T-helper 2 cell (primary cell): ENCODE data around the gene CRKL.
"Not testable (repeated sequence)": the region's sequence is repeated elsewhere in the genome, so short reads cannot be mapped to it uniquely, and the experiment has no call there.

Experiments used
- DNase-seq, 5 experiments: peaks; one replicate each; pipeline versions ENCODE4 v3.0.0 to v3.0.0-alpha.2; 2012 to 2022

Gene CRKL

GRCh38 chr22:20935049-20935448 is 17.8 kb downstream of the CRKL start:
- not testable (repeated sequence) for DNase-seq

DNA sequence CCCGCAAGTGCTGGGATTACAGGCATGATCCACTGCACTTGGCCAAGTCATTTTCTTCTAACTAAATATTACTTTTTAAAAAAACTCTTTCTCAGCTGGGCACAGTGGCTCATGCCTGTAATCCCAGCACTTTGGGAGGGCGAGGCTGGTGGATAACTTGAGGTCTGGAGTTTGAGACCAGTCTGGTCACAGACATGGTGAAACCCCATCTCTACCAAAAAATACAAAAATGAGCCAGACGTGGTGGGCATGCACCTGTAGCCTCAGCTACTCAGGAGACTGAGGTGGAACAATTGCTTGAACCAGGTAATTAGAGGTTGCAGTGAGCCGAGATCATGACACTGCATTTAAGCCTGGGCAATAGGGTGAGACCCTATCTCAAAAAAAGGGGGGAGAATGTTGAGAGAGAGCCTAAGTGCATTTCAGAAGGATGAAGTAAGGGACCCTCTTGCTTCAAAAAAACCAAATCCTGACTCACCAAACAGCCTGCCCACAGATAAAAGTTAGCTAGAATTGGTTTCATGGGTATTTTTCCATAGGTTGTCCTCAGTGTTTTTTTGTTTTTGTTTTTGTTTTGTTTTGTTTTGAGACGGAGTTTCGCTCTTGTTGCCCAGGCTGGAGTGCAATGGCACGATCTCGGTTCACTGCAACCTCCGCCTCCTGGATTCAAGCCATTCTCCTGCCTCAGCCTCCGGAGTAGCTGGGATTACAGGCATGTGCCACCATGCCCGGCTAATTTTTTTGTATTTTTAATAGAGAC is 18.8 kb downstream of the CRKL start:
- not testable (repeated sequence) for DNase-seq

GRCh38 chr22:20937031-20937793 is 20.0 kb downstream of the CRKL start:
- no peak for DNase-seq

DNA sequence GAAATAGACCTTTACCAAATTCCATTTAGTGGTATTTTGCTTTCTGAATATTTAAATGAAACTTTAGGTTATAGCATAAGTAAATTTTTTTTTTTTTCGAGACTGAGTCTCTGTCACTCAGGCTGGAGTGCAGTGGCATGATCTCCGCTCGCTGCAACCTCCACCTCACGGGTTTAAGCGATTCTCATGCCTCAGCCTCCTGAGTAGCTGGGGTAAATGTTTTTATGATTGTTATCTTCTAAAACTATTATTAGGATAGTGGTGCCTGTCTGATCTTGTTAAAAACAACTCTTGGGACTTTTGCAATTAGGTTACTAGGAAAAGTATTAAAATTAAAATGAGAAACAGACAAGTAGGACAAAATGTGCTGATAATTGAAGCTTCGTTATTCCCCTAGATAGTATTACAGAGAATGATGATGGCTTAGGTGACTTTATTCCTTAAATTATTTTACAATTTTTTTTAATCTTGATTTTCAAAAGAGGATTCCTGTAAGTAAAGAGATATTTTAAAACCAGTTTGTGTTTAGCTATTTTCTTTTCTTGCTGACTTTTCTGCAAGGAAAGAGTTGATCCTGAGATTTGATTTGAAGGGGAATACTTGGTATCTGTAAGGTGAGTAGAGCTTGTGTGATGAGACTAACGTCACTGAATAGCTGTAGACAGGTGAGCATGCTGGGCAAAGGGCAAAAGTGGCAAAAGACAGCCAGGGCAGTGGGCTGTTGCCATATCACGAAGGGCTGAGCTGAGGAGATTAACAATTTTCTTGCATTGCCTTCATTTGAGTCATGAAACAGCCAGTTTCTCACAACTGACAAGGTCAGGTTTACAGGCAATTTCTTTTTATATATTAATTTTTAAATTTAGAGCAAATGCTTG is 20.8 kb downstream of the CRKL start:
- DNase-seq = no peak

GRCh38 chr22:20939457-20940185 is 22.4 kb downstream of the CRKL start:
- DNase-seq = not testable (repeated sequence)

- no peak for DNase-seq
Measured at GRCh38 chr22:20940186-20940651, 23.0 kb downstream of the CRKL start.

GRCh38 chr22:20940904-20941385 is 23.7 kb downstream of the CRKL start:
- DNase-seq = no peak

GRCh38 chr22:20942203-20942902 is 25.1 kb downstream of the CRKL start:
- not testable (repeated sequence) for DNase-seq

- no peak for DNase-seq
Measured at GRCh38 chr22:20943104-20943933, 26.1 kb downstream of the CRKL start.

DNA sequence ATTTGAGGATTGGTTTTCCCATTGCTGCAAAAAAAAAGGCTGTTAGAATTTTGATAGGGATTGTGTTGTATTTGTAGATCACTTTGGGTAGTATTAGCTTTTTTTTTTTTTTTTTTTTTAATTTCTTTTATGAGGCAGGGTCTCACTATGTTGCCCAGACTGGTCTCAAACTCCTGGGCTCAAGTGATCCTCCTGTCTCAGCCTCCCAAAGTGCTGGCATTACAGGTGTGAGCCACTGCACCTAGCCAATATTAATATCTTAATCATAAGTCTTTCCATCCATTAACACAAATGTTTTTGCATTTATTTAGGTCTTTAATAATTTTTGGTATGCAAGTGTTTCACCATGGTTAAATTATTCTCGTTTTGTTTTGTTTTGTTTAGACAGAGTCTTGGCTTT is 26.8 kb downstream of the CRKL start:
- DNase-seq = no peak

DNA sequence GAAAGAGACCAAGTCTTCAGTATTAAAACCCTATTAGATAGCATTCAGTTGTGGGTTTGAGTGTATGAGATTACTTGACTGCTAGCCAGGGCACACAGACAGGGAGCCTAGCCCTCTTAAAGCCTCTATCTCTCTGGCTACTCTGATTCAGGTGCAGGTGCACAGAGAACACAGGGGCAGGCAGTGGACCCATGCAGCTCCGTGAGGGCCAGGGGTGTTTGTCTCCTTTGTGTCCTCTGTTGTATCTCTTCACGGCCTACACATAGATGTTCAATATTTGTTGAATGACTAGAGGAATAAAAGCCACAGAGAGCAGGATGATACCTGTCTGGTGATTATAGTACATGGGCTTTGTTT is 28.3 kb downstream of the CRKL start:
- DNase-seq = no peak

DNA sequence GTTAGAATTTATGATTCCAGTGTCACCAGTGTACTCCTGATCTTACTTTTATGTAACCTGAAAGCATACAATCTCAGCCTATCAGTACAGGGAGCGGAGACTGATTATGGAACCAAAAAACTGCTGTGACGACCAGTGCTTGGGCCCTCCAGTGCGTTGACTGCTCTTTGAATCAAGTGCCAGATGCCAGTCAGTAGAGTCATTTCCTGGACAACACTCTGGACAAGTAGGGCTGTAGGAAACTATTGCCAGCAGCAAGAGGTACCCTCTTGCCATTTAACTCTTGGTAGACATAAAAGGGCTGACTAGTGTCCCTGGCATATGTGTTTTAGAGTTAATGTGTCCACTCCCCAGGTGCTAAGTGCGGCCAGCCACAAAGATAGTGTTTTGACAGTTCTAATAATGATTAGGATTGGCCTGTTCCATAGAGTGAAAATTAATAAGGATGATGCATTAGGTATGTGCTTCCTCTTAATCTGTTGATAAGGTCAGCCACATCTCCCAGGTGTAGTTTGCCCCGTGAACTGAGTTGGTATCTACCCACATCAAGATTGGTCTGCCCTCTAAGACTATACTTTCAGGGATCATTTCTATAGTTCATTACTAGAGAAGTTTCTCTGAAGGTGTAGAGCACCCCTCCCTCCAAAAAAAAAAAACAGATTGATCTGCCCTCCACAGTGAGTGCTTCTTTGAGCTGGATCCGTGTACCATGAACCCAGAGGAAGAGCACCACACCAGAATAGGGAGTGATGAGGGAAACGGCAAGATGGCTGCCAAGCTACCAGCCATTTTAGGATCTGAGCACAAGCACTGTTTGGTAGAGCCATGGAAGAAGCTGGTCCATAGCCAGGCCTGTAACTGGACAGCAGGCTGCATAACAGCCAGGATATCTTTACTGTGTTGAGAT is 29.1 kb downstream of the CRKL start:
- DNase-seq = no peak

DNA sequence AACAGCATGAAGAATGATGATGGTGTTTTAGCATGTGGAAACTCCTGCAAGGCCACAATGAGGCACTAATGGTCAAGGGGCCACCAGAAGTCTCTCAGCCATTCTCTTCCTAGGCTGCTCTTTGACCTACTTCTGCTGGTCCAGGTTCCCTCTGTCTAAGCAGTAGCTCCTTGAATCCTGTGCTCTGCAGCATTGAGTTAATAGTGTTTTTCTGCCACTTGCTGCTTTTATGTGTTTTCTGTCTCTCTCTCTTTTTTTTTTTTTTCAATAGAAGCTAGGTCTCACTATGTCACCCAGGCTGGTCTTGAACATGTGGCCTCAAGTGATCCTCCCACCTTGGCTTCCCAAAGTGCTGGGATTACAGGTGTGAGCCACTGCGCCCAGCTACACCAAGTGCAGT is 29.8 kb downstream of the CRKL start:
- DNase-seq = no peak

DNA sequence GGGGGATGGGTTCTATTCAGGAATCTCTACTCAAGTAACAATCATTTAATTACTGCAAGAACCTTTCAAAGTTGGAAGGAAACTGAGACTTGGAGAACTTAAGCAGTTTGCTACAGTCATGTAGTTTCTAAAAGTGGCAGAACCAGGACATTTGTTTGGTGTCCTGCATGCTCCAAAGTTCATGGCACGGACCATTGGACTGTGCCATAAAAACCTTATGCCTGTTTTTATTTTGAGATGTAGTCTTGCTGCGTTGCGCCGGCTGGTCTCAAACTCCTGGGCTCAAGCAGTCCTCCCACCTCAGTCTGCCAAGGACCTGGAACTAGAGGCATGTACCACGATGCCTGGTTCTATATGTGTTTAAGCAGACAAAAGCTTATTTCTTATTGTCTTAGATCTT is 31.2 kb downstream of the CRKL start:
- no peak for DNase-seq

- no peak for DNase-seq
Measured at GRCh38 chr22:20948989-20949388, 31.8 kb downstream of the CRKL start.

DNA sequence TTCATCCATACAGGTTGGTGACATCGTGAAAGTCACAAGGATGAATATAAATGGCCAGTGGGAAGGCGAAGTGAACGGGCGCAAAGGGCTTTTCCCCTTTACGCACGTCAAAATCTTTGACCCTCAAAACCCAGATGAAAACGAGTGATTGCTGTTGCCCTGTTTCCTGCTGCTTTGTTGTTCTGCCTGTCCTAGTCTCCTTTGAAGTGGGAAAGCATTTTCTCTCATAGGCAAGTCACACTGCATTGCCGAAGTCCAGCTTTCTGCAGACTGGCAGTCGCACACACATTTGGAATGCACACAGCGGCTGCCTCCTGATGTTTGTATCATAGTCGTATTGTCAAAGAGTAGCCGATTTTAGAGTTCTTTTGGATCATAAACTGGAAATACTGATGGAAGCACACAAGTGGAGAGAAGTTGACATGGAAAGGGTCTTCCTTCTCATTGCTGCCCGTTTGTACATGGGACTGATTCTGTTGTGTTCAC is 32.5 kb downstream of the CRKL start:
- DNase-seq = no peak

GRCh38 chr22:20951151-20951931 is 34.1 kb downstream of the CRKL start:
- no peak for DNase-seq

DNA sequence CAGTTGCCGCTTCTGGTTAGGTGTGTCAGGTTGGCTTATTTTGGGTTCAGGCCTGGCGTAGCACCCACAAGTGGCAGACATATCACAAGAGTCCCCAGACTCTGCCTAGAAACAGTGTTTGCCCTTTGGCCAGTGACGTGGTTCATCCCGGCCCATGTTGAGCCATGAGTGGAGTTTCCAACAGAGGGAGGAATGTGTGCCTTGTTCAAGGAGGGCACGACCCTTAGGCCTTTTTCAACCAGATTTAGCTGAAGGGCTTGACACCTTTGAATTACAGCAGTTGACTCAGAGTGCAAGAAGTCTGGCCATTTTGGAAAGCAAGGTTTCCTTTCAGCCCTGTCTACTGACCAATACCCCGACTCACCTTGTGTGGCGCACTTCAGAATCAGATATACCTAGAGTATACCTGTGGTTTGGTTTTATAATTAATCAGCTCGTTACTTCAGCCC is 34.7 kb downstream of the CRKL start:
- DNase-seq = no peak
